HG03095 (cell line): ENCODE data around the gene PTCD1.

ENCODE experiments used
- ATAC-seq: cut with Tn5 transposase; IDR thresholded peaks from one replicate; pipeline ENCODE4 v1.9.1; 2021; ENCODE audit warnings: moderate library complexity; ENCODE audit not compliant: unreplicated experiment

PTCD1 gene

GRCh38 chr7:99409806-99410205, 28.8 kb downstream of the PTCD1 start:
- no peak for ATAC-seq

- ATAC-seq, result peak; percentile 7
Measured at GRCh38 chr7:99409192-99409572, 29.4 kb downstream of the PTCD1 start.

GRCh38 chr7:99408379-99409191, 30.0 kb downstream of the PTCD1 start, which contains the start of the genes BUD31 and PDAP1:
TSS of gene BUD31 (plus strand) at chr7:99408969. CDS start at chr7:99411093, 2,124 bp downstream.
TSS of gene PDAP1 (minus strand) at chr7:99408597. CDS start at chr7:99408548, 49 bp downstream.
- peak; percentile 74 for ATAC-seq

GRCh38 chr7:99407872-99408378, 30.7 kb downstream of the PTCD1 start:
- no peak for ATAC-seq

- no peak for ATAC-seq
Measured at GRCh38 chr7:99406557-99406956, 32.0 kb downstream of the PTCD1 start.

GRCh38 chr7:99404977-99405320, 33.6 kb downstream of the PTCD1 start:
- no peak for ATAC-seq

GRCh38 chr7:99404235-99404976, 34.2 kb downstream of the PTCD1 start:
- ATAC-seq, result no peak

GRCh38 chr7:99403764-99404163, 34.8 kb downstream of the PTCD1 start:
- ATAC-seq, result no peak

GRCh38 chr7:99402854-99403253, 35.7 kb downstream of the PTCD1 start:
- ATAC-seq, result no peak

- ATAC-seq, result no peak
Measured at GRCh38 chr7:99399597-99399996, 39.0 kb downstream of the PTCD1 start.

- no peak for ATAC-seq
Measured at GRCh38 chr7:99398891-99399445, 39.6 kb downstream of the PTCD1 start.

GRCh38 chr7:99397297-99397983, 41.2 kb downstream of the PTCD1 start:
- ATAC-seq, result no peak

- no peak for ATAC-seq
Measured at GRCh38 chr7:99396418-99397296, 41.9 kb downstream of the PTCD1 start.

- no peak for ATAC-seq
Measured at GRCh38 chr7:99395616-99396327, 42.8 kb downstream of the PTCD1 start.

- no peak for ATAC-seq
Measured at GRCh38 chr7:99394188-99394502, 44.5 kb downstream of the PTCD1 start.

- no peak for ATAC-seq
Measured at GRCh38 chr7:99393355-99394187, 45.0 kb downstream of the PTCD1 start.

GRCh38 chr7:99392659-99393354, 45.8 kb downstream of the PTCD1 start:
- ATAC-seq, result no peak

- no peak for ATAC-seq
Measured at GRCh38 chr7:99392046-99392445, 46.6 kb downstream of the PTCD1 start.
